NCI-H2081 treated with DMSO at 0.1 percent for 48 hours (cell line): ENCODE results near the gene NUP155.
"Not testable (repeated sequence)": the region's sequence is repeated elsewhere in the genome, so short reads cannot be mapped to it uniquely, and the experiment has no call there.

Source experiments
- DNase-seq: peaks from one replicate; lab custom pipeline; 2025; lab: John Stamatoyannopoulos, UW

The NUP155 gene

DNA sequence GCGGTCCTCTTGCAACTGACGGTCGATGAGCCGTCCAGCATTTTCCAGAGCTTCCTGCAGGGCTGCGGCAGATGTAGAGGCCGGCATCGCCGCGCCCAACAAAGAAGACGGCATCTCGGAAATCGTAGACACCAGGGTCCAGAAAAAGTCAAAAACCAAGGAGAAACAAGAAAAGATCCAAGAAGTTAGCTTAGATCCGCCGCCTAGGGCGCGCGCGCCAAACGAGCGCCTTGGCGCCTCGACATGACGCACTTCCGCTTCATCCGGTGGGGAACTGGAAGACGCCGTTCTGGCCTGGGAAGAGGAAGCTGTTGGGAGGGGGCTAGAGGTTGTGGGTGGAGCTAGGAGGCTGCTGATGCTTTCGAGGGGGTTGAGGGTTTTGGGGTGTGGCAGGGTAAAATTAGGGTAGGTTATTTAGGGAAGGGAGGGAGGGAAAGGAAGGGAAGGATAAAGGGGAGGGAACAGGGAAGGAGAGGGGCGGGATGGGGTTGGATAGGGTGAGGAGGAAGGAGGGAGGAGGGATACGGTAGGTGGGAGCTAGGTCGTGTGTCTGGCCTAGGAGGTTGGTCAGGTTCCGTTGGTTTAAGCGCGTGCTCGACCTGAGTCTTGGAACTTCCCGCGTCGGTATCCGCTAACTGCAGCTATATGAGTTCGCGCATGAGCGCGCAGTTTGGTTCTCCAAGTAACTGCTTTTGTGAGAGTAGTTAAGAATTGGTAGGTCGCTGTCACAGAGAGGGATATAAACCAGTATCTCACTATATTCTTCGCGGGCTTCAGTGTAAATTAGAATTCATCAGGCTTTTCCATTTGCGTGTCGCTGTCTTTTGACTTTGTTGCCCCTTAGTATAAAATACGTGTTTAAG lies at the start of gene NUP155:
Gene NUP155 (minus strand): TSS at position 243 of the 863 bp plus-strand sequence. CDS start 129 bp downstream, at position 114.
- DNase-seq: peak; percentile 91

DNA sequence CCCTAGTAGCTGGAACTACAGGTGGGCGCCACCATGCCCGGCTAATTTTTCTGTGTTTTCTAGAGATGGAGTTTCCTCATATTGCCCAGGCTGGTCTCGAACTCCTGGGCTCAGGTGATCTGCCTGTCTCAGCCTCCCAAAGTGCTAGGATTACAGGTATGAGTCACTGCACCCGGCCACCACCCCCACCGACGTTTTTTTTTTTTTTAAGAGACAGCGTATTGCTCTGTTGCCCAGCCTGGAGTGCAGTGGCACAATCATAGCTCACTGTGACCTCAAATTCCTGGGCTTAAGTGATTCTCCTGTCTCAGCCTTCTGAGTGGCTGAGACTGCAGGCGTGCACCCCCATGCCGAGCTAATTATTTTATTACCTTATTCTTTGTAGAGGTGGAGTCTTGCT lies 46.4 kb upstream of the NUP155 start:
- DNase-seq: no peak

DNA sequence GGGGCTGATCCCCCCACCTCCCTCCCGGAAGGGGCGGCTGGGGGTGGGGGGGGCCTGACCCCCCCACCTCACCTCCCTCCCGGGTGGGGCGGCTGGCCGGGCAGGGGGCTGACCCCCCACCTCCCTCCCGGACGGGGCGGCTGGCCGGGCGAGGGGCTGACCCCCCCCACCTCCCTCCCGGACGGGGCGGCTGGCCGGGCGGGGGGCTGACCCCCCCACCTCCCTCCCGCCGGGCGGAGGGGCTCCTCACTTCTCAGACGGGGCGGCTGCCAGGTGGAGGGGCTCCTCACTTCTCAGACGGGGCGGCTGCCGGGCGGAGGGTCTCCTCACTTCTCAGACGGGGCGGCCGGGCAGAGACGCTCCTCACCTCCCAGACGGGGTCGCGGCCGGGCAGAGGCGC lies 44.5 kb upstream of the NUP155 start:
- DNase-seq: not testable (repeated sequence)

DNA sequence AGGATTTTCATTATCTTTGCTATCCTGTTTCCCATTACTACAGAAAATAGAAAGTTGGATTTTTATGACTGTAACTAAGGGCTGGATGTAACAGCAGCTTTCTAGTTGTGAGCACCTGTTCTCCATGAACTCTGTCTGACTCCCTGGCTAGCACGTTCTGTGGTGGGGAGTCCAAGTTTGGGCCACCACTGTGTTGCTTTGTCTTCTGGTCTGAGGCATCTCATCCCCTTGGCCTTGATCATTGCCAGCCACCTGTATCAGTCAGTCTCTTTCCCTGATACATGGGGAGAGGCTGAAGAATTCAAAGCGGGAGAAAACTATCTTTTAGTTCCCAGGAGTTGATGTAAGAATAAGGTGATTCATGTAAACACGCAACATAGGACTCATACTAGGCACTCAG lies 41.6 kb upstream of the NUP155 start:
- DNase-seq: no peak

DNA sequence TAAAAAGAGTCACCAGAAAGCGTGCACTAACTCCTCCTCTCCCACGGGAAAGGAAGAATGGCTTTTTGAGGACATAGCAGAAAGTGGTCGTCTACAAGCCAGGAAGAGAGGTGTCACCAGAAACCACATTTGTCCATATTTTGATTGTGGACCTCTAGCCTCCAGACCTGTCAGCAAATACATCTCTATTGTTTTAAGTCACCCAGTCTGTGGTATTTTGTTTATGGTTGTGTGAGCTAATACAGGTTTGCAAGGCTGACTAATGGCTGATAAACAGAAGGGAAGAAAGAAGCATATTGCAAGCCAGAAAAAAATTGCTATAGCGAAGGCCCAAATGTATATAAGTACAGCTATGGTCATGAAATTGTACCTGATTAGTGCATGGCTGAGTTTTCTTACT lies 29.6 kb upstream of the NUP155 start:
- no peak for DNase-seq

DNA sequence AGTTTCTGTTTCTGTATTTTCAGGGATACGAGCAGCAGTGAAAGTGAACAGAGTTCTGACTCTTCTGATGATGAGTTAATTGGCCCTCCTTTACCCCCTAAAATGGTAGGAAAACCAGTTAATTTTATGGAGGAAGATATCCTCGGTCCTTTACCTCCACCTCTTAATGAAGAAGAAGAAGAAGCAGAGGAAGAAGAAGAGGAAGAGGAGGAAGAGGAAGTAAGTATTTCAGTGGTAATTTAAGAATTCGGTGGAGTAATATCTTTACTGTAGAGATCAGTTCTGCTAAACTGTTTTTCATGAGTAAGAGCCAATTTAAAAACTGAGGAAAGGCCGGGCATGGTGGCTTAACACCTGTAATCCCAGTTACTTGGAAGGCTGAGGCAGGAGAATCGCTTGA lies 25.4 kb upstream of the NUP155 start:
- no peak for DNase-seq

DNA sequence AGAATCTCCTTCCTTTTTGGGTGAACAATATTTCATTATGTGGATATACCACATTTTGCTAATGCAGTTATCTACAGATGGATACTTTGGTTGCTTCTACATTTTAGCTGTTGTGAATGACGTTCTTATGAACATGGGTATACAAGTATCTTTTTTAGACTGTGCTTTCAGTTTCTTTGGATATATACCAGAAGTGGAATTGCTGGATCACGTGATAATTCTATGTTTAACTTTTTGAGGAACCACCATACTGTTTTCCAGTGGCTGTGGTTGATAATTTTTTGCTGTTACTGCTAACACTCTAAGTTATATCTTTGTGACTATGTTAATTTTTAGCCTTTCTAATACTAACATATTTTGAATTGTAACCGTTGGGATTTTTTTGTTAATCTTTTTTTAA lies 20.7 kb upstream of the NUP155 start:
- no peak for DNase-seq

DNA sequence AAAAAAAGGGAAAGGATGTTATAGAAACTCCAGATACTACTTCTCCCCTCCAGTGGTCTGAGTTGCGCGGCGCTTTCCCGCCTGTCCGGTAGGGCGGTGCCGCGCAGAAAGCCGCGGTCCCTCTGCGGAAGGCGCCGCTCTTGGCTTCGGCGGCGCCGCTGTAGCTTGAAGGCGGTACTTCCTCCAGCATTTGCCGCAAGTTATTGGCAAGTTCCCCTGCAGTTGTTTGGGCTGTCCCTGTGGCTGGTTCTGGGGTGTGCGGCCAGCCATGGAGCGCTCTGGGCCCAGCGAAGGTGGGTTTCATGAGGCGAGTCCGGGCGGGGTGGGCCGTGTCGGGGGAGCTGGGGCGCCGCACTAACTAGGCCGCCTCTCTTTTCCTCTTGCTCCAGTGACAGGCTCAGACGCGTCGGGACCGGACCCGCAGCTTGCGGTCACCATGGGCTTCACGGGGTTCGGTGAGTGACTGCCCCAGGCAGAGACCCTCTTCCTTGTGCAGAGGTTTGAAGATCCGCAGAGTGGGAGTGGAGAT lies 8.3 kb upstream of the NUP155 start, which contains the start of gene WDR70:
Gene WDR70 (plus strand): TSS at position 219 of the 529 bp plus-strand sequence. CDS start 50 bp downstream, at position 269.
- peak; percentile 76 for DNase-seq

DNA sequence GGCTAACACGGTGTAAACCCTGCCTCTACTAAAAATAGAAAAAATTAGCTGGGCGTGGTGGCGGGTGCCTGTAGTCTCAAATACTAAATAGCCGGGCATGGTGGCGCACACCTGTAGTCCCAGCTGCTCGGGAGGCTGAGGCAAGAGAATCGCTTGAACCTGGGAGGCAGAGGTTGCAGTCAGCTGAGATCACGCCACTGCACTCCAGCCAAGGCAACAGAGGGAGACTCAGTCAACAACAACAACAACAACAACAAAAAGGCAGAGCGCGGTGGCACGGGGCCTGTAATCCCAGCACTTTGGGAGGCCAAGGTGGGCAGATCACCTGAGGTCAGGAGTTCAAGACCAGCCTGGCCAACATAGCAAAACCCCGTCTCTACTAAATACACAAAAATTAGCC lies 7.2 kb upstream of the NUP155 start:
- DNase-seq: not testable (repeated sequence)

DNA sequence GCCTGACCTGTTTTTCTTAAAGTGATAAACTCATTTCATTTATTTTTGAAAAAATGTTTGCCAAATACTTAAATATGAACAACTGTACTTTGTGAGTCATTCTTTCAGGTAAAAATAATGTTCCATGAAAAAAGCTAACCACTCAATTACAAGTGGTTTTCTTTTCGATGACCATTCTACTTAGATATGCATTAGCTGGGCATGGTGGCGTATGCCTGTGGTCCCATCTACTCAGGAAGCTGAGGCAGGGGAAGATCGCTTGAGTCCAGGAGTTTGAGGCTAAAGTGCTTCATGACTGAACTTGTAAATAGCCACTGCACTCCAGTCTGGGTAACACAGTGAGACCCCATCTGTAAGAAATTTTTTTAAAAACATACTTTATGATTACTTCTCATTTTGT lies 4.2 kb upstream of the NUP155 start:
- DNase-seq: no peak

DNA sequence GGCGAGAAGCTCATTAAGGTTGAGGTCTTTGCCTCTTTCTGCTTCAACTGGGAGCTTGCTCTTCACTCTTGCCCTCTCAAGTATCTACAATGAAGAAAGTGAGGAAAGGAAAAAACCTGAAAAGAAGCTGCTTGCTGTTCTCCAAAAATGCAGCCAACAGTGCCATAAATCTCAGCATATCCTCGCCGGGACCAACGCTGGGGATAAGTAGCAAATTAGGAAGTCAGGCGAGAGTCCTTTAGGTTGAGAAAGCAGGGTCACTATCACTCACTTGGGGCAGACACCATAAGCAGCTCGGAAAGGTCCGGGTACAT lies 399 bp downstream of the NUP155 start:
- DNase-seq: no peak

DNA sequence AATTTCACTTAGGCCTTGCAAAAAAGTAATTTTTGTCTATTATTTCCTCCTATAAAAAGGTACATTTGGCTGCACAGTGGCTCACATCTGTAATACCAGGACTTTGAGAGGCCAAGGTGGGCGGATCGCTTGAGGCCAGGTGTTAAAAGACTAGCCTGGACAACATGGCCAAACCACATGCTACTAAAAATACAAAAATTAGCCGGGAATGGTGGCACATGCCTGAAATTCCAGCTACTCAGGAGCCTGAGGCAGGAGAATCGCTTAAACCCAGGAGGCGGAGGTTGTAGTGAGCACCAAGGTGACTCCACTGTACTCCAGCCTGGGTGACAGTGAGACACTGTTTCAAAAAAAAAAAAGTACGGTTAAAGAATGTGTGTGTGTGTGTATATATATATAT lies 15.7 kb downstream of the NUP155 start:
- DNase-seq: no peak

DNA sequence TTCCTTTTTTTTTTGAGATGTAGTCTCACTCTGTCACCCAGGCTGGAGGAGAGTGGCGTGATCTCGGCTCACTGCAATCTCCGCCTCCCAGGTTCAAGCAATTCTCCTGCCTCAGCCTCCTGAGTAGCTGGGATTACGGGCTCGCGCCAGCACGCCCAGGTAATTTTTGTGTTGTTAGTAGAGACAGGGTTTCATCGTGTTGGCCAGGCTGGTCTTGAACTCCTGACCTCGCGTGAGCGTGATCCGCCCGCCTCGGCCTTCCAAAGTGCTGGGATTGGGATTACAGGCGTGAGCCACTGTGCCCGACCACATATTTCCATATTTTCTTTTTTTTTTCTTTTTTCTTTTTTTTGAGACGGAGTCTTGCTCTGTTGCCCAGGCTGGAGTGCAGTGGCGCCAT lies 28.2 kb downstream of the NUP155 start:
- DNase-seq: not testable (repeated sequence)

DNA sequence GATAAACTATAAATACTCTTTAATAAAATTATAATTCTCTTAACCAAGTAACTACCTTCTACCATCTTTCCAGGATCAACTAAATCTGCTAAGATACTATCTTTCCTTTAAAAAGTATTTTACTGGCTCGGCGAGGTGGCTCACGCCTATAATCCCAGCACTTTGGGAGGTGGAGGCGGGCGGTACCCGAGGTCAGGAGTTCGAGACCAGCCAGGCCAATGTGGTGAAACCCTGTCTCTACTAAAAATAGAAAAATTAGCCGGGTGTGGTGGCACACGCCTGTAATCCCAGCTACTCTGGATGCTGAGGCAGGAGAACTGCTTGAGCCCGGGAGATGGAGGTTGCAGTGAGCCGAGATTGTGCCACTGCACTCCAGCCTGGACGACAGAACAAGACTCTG lies 36.2 kb downstream of the NUP155 start:
- DNase-seq: not testable (repeated sequence)

DNA sequence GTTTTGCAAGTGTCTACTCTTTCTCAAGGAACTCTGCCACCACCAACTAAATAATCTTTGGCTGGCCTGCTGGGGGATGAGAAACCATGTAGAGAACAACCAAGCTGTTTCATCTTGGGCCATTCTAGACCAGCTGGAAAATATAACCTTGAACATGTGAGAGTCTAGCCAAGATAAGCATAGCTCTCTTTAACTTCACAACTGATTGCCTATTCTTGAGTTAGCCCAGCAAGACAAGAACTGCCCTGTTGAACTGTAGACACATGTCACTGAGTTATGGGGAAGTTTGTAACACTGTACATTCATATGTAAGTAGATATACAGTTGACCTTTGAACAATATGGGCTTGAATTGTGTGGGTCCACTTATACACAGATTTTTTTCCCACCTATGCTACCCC lies 44.4 kb downstream of the NUP155 start:
- no peak for DNase-seq

DNA sequence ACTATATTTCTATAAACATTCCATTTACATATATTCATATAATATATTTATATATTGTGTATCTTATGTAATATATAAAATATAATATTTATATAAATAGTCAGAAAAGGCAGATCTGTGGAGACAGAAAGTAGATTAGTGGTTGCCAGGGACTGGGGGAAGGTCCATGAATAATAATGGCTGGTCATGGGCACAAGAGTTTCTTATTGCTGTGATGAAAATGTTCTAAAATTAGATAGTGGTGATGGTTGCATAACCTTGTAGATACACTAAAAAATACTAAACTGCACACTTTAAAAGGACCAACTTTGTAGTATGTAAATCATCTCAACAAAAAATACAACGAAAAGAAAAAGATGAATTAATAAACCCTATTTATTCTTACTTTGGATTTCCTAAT lies 47.3 kb downstream of the NUP155 start:
- no peak for DNase-seq

DNA sequence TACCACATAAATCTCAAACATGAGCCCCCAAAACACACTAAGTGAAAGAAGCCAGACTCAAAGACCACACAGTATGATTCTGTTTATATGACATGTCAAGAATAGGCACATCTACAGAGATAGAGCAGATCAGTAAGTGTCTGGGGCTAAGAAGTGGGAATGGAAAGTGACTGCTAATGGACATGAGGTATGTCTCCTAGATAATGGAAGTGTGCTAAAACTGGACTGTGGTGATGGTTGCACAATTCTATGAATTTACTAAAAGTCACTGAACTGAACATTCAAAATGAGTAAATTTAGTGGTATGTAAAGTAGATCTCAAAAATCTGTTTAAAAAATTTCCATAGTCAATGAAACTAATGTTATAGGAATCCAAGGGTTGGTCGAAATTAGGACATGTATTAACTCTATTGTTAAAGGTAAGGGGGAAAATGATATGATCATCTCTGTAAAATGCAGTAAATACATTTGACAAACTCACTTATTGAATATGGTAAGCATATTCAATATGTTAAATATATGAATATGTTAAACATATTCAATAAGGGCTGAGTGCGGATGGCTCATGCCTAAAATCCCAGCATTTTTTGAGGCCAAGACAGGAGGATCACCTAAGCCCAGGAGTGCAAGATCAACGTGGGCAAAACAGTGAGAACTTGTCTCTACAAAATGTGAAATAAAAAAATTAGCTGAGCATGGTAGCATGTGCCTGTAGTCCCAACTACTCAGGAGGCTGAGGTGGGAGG lies 51.7 kb downstream of the NUP155 start:
- no peak for DNase-seq

DNA sequence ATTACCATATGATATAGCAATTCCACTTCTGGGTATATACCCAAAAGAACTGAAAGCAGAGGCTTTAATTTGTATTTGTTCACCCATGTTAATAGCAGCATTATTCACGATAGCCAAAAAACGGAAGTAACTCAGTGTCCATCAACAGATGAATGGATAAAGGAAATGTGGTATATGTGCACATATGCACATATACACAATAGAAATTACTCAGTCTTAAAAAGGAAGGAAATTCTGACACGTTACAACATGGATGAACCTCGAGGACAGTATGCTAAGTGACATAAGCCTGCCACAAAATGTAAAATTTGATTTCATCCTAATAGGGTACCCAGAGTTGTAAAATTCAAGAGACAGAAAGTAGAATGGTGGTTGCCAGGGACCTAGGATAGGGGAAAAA lies 54.9 kb downstream of the NUP155 start:
- no peak for DNase-seq

DNA sequence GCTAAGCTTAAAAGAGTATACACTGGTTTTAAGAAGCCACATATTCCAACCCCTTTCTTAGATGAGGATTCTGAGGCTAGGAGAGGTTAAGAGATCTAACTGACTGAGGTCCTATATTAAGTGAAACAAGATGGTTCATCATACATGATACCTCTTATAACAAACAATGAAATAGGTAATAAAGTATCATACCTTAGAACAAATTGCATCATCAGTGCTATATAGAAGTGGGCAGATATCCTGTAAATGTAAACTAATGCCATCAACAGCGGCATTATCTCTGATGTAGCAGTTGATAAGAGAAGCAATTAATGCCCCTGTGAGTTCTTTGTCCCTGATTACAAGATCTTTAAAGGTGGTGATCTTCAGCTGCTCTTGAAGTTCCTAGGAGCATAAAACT lies 60.5 kb downstream of the NUP155 start:
- DNase-seq: no peak

DNA sequence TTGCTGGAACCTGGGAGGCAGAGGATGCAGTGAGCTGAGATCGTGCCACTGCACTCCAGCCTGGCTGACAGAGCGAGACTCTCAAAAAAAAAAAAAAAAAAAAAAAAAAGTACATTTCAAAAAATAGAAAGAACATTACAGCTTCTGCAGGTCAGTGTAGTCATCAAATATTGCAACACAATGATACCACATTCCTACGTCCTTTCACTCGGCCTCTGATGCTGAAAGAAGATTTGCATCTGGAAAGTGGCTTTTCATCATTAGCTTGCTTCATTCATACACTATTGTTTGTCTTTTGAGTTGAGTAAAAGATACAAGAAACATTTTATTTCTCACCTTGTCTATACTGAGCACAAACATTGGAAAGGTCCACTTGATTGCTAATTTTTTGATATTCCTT lies 62.1 kb downstream of the NUP155 start:
- no peak for DNase-seq

DNA sequence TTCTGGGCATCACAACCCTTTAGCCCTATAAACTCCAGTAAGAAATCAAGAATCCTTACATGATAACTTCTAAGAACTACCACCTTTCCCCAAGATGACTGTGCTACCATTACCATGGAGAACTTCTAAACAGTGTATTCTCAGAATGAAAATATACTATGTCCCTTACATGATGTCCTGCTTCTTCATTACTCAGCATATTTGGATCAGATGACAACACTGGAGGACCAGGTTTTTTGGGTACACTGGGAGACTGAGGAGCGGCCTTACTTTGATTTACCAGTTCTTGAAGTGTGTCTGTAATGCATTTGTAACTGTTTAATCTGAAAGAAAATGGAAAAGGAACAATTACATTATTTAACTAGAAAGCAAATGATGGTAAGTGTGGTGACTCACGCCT lies 66.0 kb downstream of the NUP155 start:
- DNase-seq: no peak

DNA sequence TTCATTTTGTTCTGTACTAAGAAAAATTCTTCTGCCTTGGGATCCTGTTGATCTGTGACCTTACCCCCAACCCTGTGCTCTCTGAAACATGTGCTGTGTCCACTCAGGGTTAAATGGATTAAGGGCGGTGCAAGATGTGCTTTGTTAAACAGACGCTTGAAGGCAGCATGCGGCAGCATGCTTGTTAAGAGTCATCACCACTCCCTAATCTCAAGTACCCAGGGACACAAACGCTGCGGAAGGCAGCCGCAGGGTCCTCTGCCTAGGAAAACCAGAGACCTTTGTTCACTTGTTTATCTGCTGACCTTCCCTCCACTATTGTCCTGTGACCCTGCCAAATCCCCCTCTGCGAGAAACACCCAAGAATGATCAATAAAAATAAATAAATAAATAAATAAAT lies 74.6 kb downstream of the NUP155 start:
- DNase-seq: not testable (repeated sequence)

DNA sequence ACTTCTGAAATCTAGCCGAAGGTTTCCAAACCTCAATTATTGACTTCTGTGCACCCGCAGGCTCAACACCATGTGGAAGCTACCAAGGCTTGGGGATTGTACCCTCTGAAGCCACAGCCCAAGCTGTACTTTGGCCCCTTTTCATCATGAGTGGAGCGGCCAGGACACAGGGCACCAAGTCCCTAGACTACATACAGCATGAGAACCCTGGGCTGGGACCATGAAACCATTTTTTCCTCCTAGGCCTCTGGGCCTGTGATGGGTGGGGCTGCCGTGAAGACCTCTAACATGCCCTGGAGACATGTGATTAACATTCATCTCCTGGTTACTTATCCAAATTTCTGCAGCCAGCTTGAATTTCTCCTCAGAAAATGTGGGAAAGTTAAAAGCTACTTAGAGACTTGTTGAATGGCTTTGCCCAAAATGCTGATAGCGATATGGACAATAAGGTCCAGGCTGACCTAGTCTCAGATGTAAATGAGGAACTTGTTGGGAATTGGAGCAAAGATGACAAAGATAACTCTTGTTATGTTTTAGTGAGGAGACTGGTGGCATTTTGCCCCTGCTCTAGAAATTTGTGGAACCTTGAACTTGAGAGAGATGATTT lies 87.6 kb downstream of the NUP155 start:
- DNase-seq: no peak
